Measurements from ENCODE around the gene CEACAM8.
"Not testable (repeated sequence)": the region's sequence is repeated elsewhere in the genome, so short reads cannot be mapped to it uniquely, and the experiment has no call there.

CEACAM8 gene

DNA sequence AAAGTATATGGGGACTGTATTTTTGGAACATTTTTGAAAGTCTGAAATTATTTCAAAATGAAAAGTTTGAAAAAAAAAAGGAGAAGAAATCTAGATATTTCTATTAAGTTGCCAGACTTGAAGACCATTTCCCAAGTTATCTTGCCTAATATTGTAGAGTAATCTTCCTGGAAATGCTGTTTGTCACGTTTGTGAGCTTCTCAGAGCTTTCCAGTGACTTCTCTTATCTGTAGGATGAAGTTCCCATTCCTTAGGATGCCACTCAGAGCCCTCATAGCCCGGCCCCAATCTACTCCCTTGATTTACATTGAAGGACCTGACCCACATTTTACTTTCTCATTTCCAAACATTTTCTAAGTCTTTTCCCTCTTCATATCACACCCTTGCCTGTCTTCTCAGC lies 23.6 kb downstream of the CEACAM8 start:
- Histone ChIP-seq H3K27me3 (ENCODE audit: control insufficient read depth in 1 of 2, insufficient read depth in 2 of 2, low read length in 2 of 2) (no peaks in the 10 kb centered on the region), H3K4me1 (ENCODE audit: control insufficient read depth, insufficient read depth, low read length) (no peaks in the 10 kb centered on the region), H3K27ac (ENCODE audit: low read length) (no peak overlapping the region), H3K9ac (ENCODE audit: low read length in 2 of 2) (no peak overlapping the region), H3K36me3 (ENCODE audit: control insufficient read depth in 2 of 2, insufficient read depth in 2 of 2, low read length in 2 of 2) (no peaks in the 10 kb centered on the region), H3K4me3 (ENCODE audit: low read length in 2 of 2) (no peak overlapping the region), H3K9me3 (ENCODE audit: control insufficient read depth in 2 of 2, low read length in 2 of 2) (no peaks in the 10 kb centered on the region)

DNA sequence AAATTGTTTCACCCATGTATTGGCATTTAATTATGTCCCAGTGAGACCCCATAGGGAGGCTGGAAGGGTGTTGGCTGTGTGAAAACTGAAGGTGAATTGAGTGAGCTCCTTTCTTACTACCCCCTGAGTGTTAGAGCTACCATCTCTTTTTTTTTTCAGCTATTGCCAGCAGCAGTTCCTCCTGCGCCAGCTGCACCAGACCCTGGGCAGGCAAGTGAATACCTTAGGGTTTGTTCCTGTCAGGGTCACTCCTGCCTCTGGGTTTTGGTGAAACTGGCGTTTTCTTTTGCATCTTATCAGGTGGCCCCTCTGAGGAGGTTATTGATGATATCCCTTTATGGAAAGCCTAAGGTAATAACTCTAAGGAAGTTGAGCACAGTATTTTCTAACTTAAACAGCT lies 25.5 kb downstream of the CEACAM8 start:
- Histone ChIP-seq H3K27me3 (ENCODE audit: control insufficient read depth in 1 of 2, insufficient read depth in 2 of 2, low read length in 2 of 2) (no peaks in the 10 kb centered on the region), H3K4me3 (ENCODE audit: low read length in 2 of 2) (no peak overlapping the region), H3K9me3 (ENCODE audit: control insufficient read depth in 2 of 2, low read length in 2 of 2) (no peaks in the 10 kb centered on the region), H3K36me3 (ENCODE audit: control insufficient read depth in 2 of 2, insufficient read depth in 2 of 2, low read length in 2 of 2) (no peaks in the 10 kb centered on the region), H3K27ac (ENCODE audit: low read length) (no peak overlapping the region), H3K9ac (ENCODE audit: low read length in 2 of 2) (no peak overlapping the region), H3K4me1 (ENCODE audit: control insufficient read depth, insufficient read depth, low read length) (no peaks in the 10 kb centered on the region)

DNA sequence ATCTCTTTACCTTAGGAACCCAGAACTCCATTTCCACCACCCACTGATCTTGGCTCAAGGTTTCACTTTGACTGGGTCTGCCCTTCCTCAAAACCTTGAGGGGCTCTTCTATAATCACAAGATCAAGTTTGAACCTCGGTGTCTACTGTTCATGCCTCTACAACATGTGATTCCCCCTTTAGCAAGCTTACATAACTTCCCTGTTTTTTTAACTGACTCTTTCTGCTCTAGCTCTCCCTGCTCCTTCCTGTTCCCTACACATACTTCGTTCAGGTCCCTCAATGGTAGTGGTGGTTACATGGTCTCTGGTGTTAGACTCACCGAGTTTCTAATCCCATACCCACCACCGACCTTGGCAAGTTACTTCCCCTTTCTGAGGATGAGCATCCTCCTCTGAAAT lies 26.7 kb downstream of the CEACAM8 start:
- H3K36me3 ChIP-seq (ENCODE audit: control insufficient read depth in 2 of 2, insufficient read depth in 2 of 2, low read length in 2 of 2): no peaks in the 10 kb centered on the region
- H3K27ac ChIP-seq (ENCODE audit: low read length): no peak overlapping the region
- H3K9ac ChIP-seq (ENCODE audit: low read length in 2 of 2): no peak overlapping the region
- no peaks in the 10 kb centered on the region for H3K27me3 ChIP-seq (ENCODE audit: control insufficient read depth in 1 of 2, insufficient read depth in 2 of 2, low read length in 2 of 2)
- H3K4me1 ChIP-seq (ENCODE audit: control insufficient read depth, insufficient read depth, low read length): peaks cover 4% of the 10 kb centered on the region
- no peaks in the 10 kb centered on the region for H3K9me3 ChIP-seq (ENCODE audit: control insufficient read depth in 2 of 2, low read length in 2 of 2)
- H3K4me3 ChIP-seq (ENCODE audit: low read length in 2 of 2): no peak overlapping the region

DNA sequence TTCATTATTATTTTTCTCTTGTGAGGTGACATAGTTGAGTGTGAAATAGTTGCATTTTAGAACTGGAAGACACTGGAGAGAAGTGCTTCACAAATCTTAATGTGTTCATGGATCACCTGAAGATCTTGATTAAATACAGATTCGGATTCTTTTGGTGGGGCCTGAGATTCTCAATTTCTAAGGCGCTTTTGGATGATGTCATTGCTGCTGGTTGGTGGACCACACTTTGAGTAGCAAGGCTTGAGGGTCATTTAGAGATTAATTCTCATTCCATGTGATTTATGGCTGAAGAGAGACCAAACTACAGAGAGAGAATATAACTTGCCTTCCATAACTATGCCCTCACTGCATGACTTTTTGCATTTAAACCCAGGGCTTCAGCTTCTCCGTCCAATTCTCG lies 27.2 kb downstream of the CEACAM8 start:
- Histone ChIP-seq H3K4me1 (ENCODE audit: control insufficient read depth, insufficient read depth, low read length) (peaks cover 4% of the 10 kb centered on the region), H3K27me3 (ENCODE audit: control insufficient read depth in 1 of 2, insufficient read depth in 2 of 2, low read length in 2 of 2) (no peaks in the 10 kb centered on the region), H3K4me3 (ENCODE audit: low read length in 2 of 2) (no peak overlapping the region), H3K9ac (ENCODE audit: low read length in 2 of 2) (no peak overlapping the region), H3K9me3 (ENCODE audit: control insufficient read depth in 2 of 2, low read length in 2 of 2) (no peaks in the 10 kb centered on the region), H3K27ac (ENCODE audit: low read length) (no peak overlapping the region), H3K36me3 (ENCODE audit: control insufficient read depth in 2 of 2, insufficient read depth in 2 of 2, low read length in 2 of 2) (no peaks in the 10 kb centered on the region)

DNA sequence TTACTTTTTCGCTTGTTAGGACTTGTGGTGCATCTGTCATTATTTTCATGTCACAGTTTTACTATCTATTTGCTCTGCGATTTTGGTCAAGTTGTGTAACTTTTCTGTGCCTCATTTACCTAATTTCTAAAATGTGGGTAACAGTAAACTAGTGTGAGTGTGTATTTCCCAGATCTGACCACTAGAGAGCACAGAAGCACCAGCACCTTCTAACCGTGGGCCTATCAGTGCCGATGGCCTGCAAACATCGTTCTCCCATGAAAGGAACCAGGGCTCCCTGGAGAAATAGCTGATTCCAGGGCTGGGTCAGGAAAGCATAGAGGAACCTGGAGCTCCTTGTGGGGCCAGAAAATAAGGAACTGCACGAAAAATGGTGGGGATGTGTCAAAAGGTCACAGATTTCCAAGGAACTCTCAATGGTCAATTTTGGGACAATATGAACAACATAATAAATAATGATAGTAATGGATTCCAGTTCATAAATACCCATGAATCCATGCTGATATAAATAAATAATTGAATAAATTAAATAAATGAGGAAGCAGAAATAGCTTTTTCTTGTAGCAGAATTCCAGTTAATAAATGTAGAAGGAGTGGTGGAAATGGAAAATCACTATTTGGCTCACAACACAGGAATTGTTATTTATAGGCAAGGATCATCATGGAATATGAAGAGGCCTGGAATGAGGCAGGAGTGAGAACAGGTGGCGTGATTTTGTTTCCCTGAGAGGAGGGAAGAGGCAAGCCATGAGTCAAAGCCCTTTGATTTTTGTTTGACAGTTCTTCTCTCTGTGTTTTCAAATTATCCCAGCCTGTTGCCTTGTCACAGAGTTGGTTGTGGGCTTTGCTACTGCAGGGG lies 31.1 kb downstream of the CEACAM8 start:
- Histone ChIP-seq H3K9ac (ENCODE audit: low read length in 2 of 2) (no peak overlapping the region), H3K27me3 (ENCODE audit: control insufficient read depth in 1 of 2, insufficient read depth in 2 of 2, low read length in 2 of 2) (peaks cover 0 to 2% of the 10 kb centered on the region in 2 donors), H3K4me3 (ENCODE audit: low read length in 2 of 2) (no peak overlapping the region), H3K36me3 (ENCODE audit: control insufficient read depth in 2 of 2, insufficient read depth in 2 of 2, low read length in 2 of 2) (no peaks in the 10 kb centered on the region), H3K4me1 (ENCODE audit: control insufficient read depth, insufficient read depth, low read length) (peaks cover 4% of the 10 kb centered on the region), H3K27ac (ENCODE audit: low read length) (no peak overlapping the region), H3K9me3 (ENCODE audit: control insufficient read depth in 2 of 2, low read length in 2 of 2) (no peaks in the 10 kb centered on the region)

DNA sequence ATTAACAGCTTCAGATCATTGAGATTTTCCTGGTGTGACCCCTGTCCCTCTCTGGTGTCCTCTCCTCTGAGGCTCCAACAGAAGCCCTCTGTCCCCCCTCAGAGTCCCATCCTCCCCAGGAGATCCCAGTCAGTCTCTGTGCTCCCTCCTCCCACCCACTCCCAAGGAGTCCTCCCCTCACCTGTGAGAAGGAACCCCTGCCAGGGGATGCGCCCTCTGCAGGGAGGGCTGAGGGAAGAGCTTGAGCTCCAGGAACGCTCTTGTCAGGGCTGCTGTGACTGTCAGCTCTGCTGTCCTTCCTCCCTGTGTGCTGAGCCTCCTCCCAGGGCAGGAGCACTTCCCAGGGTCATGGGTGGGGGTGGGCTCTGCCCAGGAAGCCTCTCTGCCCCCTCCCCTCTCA lies 33.2 kb downstream of the CEACAM8 start:
- no peak overlapping the region for H3K9ac ChIP-seq (ENCODE audit: low read length in 2 of 2)
- peaks cover 4% of the 10 kb centered on the region for H3K4me1 ChIP-seq (ENCODE audit: control insufficient read depth, insufficient read depth, low read length)
- peaks cover 0 to 2% of the 10 kb centered on the region in 2 donors for H3K27me3 ChIP-seq (ENCODE audit: control insufficient read depth in 1 of 2, insufficient read depth in 2 of 2, low read length in 2 of 2)
- no peaks in the 10 kb centered on the region for H3K36me3 ChIP-seq (ENCODE audit: control insufficient read depth in 2 of 2, insufficient read depth in 2 of 2, low read length in 2 of 2)
- H3K4me3 ChIP-seq (ENCODE audit: low read length in 2 of 2): no peak overlapping the region
- H3K9me3 ChIP-seq (ENCODE audit: control insufficient read depth in 2 of 2, low read length in 2 of 2): no peaks in the 10 kb centered on the region
- H3K27ac ChIP-seq (ENCODE audit: low read length): no peak overlapping the region

DNA sequence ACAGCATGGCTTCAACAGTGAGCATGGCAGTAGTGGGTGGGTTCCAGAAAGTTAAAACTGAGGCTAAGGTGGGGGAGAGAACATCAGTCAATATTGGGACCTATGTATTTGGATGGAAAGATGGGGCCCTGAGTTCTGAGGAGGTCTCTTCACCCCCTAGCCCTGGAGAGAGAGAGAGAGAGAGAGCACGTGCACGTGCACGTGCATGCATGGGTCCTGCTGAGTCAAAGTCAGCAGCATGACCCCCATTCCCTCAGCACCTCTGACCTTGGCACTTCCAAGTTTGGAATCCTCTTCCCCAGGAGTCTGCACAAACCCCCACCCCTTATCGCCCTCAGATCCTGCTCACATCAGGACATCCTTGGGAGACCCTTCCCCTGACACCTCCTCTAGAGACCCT lies 34.0 kb downstream of the CEACAM8 start:
- H3K4me3 ChIP-seq (ENCODE audit: low read length in 2 of 2): no peak overlapping the region
- H3K4me1 ChIP-seq (ENCODE audit: control insufficient read depth, insufficient read depth, low read length): peaks cover 4% of the 10 kb centered on the region
- no peaks in the 10 kb centered on the region for H3K36me3 ChIP-seq (ENCODE audit: control insufficient read depth in 2 of 2, insufficient read depth in 2 of 2, low read length in 2 of 2)
- H3K9ac ChIP-seq (ENCODE audit: low read length in 2 of 2): no peak overlapping the region
- no peaks in the 10 kb centered on the region for H3K9me3 ChIP-seq (ENCODE audit: control insufficient read depth in 2 of 2, low read length in 2 of 2)
- peaks cover 0 to 2% of the 10 kb centered on the region in 2 donors for H3K27me3 ChIP-seq (ENCODE audit: control insufficient read depth in 1 of 2, insufficient read depth in 2 of 2, low read length in 2 of 2)
- H3K27ac ChIP-seq (ENCODE audit: low read length): no peak overlapping the region

DNA sequence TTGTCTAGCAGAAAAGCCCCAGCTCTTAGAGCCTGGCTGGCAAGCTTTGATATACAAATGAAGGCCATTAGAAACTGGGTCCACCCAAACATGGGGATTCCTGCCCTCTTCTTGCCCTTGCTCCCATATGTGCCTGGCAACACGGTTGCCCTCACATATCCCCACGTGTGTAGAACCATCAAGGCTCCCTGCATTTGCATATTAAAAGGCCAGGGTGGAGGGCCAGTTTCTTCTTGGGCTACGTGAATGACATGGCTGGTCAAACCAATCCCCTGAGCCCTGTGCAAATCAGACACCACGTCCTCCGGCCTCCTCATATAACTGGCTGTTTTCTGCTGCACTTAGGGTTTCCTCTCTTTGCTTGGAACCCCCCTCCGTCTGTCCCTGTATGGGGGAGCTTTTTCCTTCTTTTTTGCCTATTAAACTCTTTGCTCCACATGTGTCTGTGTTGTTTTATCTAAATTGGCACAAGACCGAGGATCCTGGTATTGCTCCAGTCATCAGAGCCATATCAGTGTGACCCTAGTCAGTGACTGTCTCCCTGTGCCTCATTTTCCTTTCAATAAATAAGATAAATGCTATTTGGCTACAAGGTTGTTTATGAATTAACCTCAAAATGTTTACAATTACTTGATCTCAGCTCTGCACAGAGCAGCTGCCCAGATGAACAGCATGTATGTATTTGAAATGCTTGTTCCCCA lies 36.1 kb downstream of the CEACAM8 start:
- H3K4me1 ChIP-seq (ENCODE audit: control insufficient read depth, insufficient read depth, low read length): no peaks in the 10 kb centered on the region
- H3K27me3 ChIP-seq (ENCODE audit: control insufficient read depth in 1 of 2, insufficient read depth in 2 of 2, low read length in 2 of 2): peaks cover 0 to 5% of the 10 kb centered on the region in 2 donors
- H3K9me3 ChIP-seq (ENCODE audit: control insufficient read depth in 2 of 2, low read length in 2 of 2): no peaks in the 10 kb centered on the region
- H3K4me3 ChIP-seq (ENCODE audit: low read length in 2 of 2): no peak overlapping the region
- H3K27ac ChIP-seq (ENCODE audit: low read length): no peak overlapping the region
- H3K36me3 ChIP-seq (ENCODE audit: control insufficient read depth in 2 of 2, insufficient read depth in 2 of 2, low read length in 2 of 2): no peaks in the 10 kb centered on the region
- no peak overlapping the region for H3K9ac ChIP-seq (ENCODE audit: low read length in 2 of 2)

DNA sequence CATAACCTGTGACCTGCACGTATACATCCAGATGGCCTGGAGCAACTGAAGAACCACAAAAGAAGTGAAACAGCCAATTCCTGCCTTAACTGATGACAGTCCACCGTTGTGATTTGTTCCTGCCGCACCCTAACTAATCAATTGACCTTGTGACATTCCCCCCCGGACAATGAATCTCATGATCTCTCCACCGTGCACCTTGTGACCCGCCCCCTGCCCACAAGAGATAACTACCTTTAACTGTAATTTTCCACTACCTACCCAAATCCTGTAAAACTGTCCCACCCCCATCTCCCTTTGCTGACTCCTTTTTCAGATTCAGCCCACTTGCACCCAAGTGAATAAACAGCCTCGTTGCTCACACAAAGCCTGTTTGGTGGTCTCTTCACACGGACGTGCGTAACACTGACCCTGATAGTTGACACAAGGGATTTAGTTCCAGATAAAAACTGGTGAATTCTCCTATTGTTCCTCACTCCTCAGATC lies 37.3 kb downstream of the CEACAM8 start:
- not testable (repeated sequence) for H3K9ac ChIP-seq (ENCODE audit: low read length in 2 of 2); H3K36me3 ChIP-seq (ENCODE audit: control insufficient read depth in 2 of 2, insufficient read depth in 2 of 2, low read length in 2 of 2); H3K4me1 ChIP-seq (ENCODE audit: control insufficient read depth, insufficient read depth, low read length); H3K27ac ChIP-seq (ENCODE audit: low read length); H3K9me3 ChIP-seq (ENCODE audit: control insufficient read depth in 2 of 2, low read length in 2 of 2); H3K27me3 ChIP-seq (ENCODE audit: control insufficient read depth in 1 of 2, insufficient read depth in 2 of 2, low read length in 2 of 2); H3K4me3 ChIP-seq (ENCODE audit: low read length in 2 of 2)

DNA sequence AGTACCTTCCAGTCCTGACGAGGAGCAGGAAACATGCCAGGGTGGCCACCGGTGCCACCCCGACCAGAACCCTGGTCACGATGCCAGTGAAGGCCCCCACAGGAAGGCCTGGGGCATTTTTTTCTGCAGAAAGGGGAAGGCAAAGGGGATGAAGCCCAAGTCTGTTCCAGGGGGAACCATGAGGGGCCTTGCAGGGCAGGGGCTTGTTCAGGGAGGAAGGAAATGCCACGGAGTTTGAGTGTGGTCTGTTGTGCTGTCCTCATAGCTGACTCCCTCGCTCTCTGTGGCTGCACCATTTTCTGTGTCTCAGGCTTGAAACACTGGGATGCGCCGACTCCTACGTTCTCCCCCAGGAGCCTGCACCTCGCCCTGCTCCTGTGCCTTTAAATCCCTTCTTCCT lies 38.9 kb downstream of the CEACAM8 start:
- no peaks in the 10 kb centered on the region for H3K4me1 ChIP-seq (ENCODE audit: control insufficient read depth, insufficient read depth, low read length)
- H3K27me3 ChIP-seq (ENCODE audit: control insufficient read depth in 1 of 2, insufficient read depth in 2 of 2, low read length in 2 of 2): peaks cover 0 to 4% of the 10 kb centered on the region in 2 donors
- H3K9me3 ChIP-seq (ENCODE audit: control insufficient read depth in 2 of 2, low read length in 2 of 2): no peaks in the 10 kb centered on the region
- no peak overlapping the region for H3K9ac ChIP-seq (ENCODE audit: low read length in 2 of 2)
- no peak overlapping the region for H3K27ac ChIP-seq (ENCODE audit: low read length)
- H3K36me3 ChIP-seq (ENCODE audit: control insufficient read depth in 2 of 2, insufficient read depth in 2 of 2, low read length in 2 of 2): no peaks in the 10 kb centered on the region
- no peak overlapping the region for H3K4me3 ChIP-seq (ENCODE audit: low read length in 2 of 2)

DNA sequence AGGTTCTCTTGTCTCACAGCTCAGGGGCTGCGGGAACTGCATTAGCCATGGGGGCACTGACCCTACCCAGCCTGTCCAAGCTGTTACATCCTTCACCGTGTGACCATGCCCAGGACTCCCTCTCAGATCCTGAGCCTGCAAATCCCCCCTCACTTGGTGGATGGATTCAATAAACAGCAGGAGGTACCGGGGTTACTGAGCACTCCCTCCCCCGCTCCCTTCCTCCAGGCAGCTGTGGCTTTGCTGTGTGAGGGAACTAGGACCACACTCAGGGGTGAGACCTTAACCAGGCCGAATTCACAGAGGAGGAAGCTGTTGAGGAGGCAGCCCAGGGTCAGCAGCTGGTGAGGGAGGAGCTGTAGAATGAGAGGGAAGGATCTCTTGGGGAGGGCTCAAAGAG lies 39.4 kb downstream of the CEACAM8 start:
- H3K4me1 ChIP-seq (ENCODE audit: control insufficient read depth, insufficient read depth, low read length): no peaks in the 10 kb centered on the region
- peaks cover 0 to 4% of the 10 kb centered on the region in 2 donors for H3K27me3 ChIP-seq (ENCODE audit: control insufficient read depth in 1 of 2, insufficient read depth in 2 of 2, low read length in 2 of 2)
- peaks cover 0 to 2% of the 10 kb centered on the region in 2 donors for H3K9me3 ChIP-seq (ENCODE audit: control insufficient read depth in 2 of 2, low read length in 2 of 2)
- H3K4me3 ChIP-seq (ENCODE audit: low read length in 2 of 2): no peak overlapping the region
- H3K36me3 ChIP-seq (ENCODE audit: control insufficient read depth in 2 of 2, insufficient read depth in 2 of 2, low read length in 2 of 2): no peaks in the 10 kb centered on the region
- H3K9ac ChIP-seq (ENCODE audit: low read length in 2 of 2): no peak overlapping the region
- no peak overlapping the region for H3K27ac ChIP-seq (ENCODE audit: low read length)
